Ovary (tissue), 9 donors: ENCODE data around the gene CAPN8. TPM values are rescaled to one million over a fixed set of nuclear protein-coding genes. Genes with fewer than 3 reads are reported as not detected.

ENCODE experiments used
- DNase-seq, 5 donors: peaks; one replicate each; pipeline ENCODE4 v3.0.0-alpha.2; 2019 to 2020
- H3K27ac ChIP-seq, 2 donors: fragments of 200-600 bp; one replicate each; pipeline versions ENCODE4 v1.5.1 to v1.8.0; 2019 to 2022
- H3K27me3 ChIP-seq: fragments of 200-600 bp; one replicate; pipeline ENCODE4 v1.8.0; 2022
- H3K36me3 ChIP-seq: fragments of 200-600 bp; sonication (generic); one replicate; pipeline ENCODE4 v1.5.1; 2019
- H3K4me1 ChIP-seq: one replicate; pipeline ENCODE4 v1.8.1; 2013; ENCODE audit warnings: mild to moderate bottlenecking, moderate library complexity; ENCODE audit not compliant: insufficient read depth
- H3K4me3 ChIP-seq: fragments of 200-600 bp; sonication (generic); one replicate; pipeline ENCODE4 v1.5.1; 2017
- H3K9me3 ChIP-seq, 2 donors: fragments of 200-600 bp in 1 of 2; sonication (generic) in 1 of 2; one replicate each; pipeline versions ENCODE4 v1.5.1 to v1.8.1; 2013 to 2019; ENCODE audit warnings: mild to moderate bottlenecking in 1 of 2, moderate library complexity in 1 of 2
- EP300 ChIP-seq: sonication (generic); formaldehyde crosslinking; IDR thresholded peaks from one replicate; pipeline ENCODE4 v1.6.1; 2017; ENCODE audit warnings: antibody characterized with exemption
- POLR2A ChIP-seq: fragments of 450-650 bp; IDR thresholded peaks from one replicate; pipeline ENCODE4 v1.6.1; 2017; ENCODE audit warnings: antibody characterized with exemption, mild to moderate bottlenecking, moderate library complexity
- WGBS, 3 donors: extraction: QIAGEN DNeasy Blood & Tissue Kit in 1 of 3; methylation state at CpG; one replicate each; pipeline versions ENCODE4 v1.1.5 to v1.1.7; 2013 to 2017; 5-methylcytosine and 5-hydroxymethylcytosine counted together
- intact Hi-C, 4 donors: fragments of 100-400 bp; cut with DNase I; formaldehyde crosslinking; loops; one replicate each; pipeline versions ENCODE4 v1.11.0 to v1.15.1; 2022 to 2023
- polyA plus RNA-seq, 2 donors: library from polyadenylated mRNA; stranded (reverse); fragments of 200-250 nt in 1 of 2; fragments of 350-450 nt in 1 of 2; fragmentation: Illumina TruSeq in 1 of 2; extraction: RNeasy Lipid Tissue Mini Kit (QIAGEN cat#74804) in 1 of 2; gene quantifications; one replicate each; pipeline ENCODE4 v1.2.3, GENCODE V29; 2013 to 2014
- total RNA-seq, 7 donors: library from RNA; depleted of rRNA in 2 of 7; stranded (reverse); fragments of >200 nt in 2 of 7; fragmentation: NEBNext Ultra II Directional in 3 of 7; extraction: Animal tissue kit (Norgen Biotek cat#: 25700) in 3 of 7; gene quantifications; one replicate each; pipeline versions ENCODE4 v1.1.0 to v1.2.4, GENCODE V29; 2016 to 2023
- TF ChIP-seq, protein P1 (sequence below), 3 donors: fragments of 450-650 bp in 2 of 3; fragments of 200-600 bp in 1 of 3; IDR thresholded peaks; one replicate each; pipeline versions ENCODE4 v1.5.1 to v1.8.0; 2016 to 2022; ENCODE audit warnings: antibody characterized with exemption in 3 of 3, mild to moderate bottlenecking in 1 of 3
- donor health status: DM: no; HTN: no; CAD: no; lungs with moderate emphysema.
- donor health status: DM: no; HTN: no; CAD: no.
- donor health status: Bipolar disorder and iron deficiency.
- donor health status: DM: yes; HTN: yes; CAD: no.
- donor health status: DM: no; HTN: no; CAD: no.
- donor health status: DM: yes; HTN: yes; CAD: no.

Gene CAPN8
- total and polyA plus RNA-seq, 9 donors: 0.10 to 4.4 (median 0.88) TPM; not detected in 2

GRCh38 chr1:223641523-223642039 is 23.9 kb downstream of the CAPN8 start:
- TF ChIP-seq, protein P1, sequence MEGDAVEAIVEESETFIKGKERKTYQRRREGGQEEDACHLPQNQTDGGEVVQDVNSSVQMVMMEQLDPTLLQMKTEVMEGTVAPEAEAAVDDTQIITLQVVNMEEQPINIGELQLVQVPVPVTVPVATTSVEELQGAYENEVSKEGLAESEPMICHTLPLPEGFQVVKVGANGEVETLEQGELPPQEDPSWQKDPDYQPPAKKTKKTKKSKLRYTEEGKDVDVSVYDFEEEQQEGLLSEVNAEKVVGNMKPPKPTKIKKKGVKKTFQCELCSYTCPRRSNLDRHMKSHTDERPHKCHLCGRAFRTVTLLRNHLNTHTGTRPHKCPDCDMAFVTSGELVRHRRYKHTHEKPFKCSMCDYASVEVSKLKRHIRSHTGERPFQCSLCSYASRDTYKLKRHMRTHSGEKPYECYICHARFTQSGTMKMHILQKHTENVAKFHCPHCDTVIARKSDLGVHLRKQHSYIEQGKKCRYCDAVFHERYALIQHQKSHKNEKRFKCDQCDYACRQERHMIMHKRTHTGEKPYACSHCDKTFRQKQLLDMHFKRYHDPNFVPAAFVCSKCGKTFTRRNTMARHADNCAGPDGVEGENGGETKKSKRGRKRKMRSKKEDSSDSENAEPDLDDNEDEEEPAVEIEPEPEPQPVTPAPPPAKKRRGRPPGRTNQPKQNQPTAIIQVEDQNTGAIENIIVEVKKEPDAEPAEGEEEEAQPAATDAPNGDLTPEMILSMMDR (IDR thresholded peaks at IDR 0.05): no peak
- no peak for TF ChIP-seq POLR2A
- TF ChIP-seq EP300: no peak
- H3K27ac ChIP-seq: no peak overlapping the region
- H3K4me3 ChIP-seq: no peak overlapping the region
- 67 to 71% (median 69%) methylated on average over 7 of the region's 7 CpGs for WGBS, 3 donors
- H3K36me3 ChIP-seq: no peaks in the 10 kb centered on the region
- no peaks in the 10 kb centered on the region for H3K27me3 ChIP-seq
- intact Hi-C loops: no loop called here
- no peaks in the 10 kb centered on the region for H3K4me1 ChIP-seq
- H3K9me3 ChIP-seq: no peaks in the 10 kb centered on the region
- no peak for DNase-seq

DNA sequence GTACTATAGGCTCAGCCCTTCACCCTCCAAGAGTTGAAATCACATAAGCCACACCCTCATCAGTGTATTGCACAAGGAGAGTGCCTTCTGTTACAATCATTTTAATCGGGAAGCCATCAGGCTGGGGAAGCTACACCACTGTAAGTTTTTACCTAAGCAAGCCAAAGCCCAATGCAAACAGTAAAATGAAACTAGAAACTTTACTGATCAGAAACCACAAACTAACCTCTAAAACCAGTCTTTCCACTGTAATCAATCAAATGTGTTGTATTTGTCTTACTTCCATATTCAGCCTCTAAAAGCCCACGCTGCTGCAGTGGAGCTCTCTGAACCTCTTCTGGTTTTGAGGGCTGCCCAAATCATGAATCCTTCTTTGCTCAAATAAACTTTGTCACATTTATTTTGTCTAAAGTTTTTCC is 26.2 kb downstream of the CAPN8 start:
- no peak overlapping the region for H3K4me3 ChIP-seq
- TF ChIP-seq POLR2A (no peak), EP300 (no peak)
- TF ChIP-seq, protein P1 (IDR thresholded peaks at IDR 0.05): no peak
- H3K27me3 ChIP-seq: no peaks in the 10 kb centered on the region
- intact Hi-C loops: no loop called here
- no peaks in the 10 kb centered on the region for H3K4me1 ChIP-seq
- no peak overlapping the region for H3K27ac ChIP-seq
- no peaks in the 10 kb centered on the region for H3K9me3 ChIP-seq
- H3K36me3 ChIP-seq: no peaks in the 10 kb centered on the region
- DNase-seq: no peak
- 73 to 86% (median 84%) methylated on average over 2 of the region's 2 CpGs for WGBS, 3 donors

DNA sequence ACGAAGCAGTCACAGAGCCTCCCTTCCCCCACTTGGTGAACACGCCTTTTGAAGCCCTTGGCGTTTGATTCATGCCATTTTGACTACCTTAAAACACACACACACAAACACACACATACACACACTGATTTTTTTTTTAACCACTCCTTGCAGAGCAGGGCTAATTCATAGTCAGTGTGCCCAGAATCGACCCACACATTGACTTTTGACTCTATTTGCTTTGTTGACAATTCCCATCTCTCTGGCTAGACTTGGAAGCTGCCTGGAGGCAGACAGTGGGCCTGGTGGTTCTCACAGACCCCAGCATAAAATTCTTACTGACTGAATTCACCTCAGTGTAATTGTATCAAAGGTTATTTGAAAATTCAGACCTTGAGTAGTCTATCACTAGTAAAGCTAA is 30.3 kb downstream of the CAPN8 start:
- H3K4me3 ChIP-seq: no peak overlapping the region
- H3K9me3 ChIP-seq: no peaks in the 10 kb centered on the region
- intact Hi-C loops: no loop called here
- no peaks in the 10 kb centered on the region for H3K36me3 ChIP-seq
- H3K27ac ChIP-seq: no peak overlapping the region
- no peaks in the 10 kb centered on the region for H3K27me3 ChIP-seq
- no peak for DNase-seq
- WGBS, 3 donors: 69 to 81% (median 70%) methylated on average over 4 of the region's 4 CpGs
- no peak for TF ChIP-seq EP300
- TF ChIP-seq, protein P1 (IDR thresholded peaks at IDR 0.05): no peak
- TF ChIP-seq POLR2A: no peak
- peaks cover 4% of the 10 kb centered on the region for H3K4me1 ChIP-seq

GRCh38 chr1:223634423-223634822 is 31.1 kb downstream of the CAPN8 start:
- Histone ChIP-seq H3K27me3 (no peaks in the 10 kb centered on the region), H3K4me3 (no peak overlapping the region), H3K9me3 (no peaks in the 10 kb centered on the region), H3K4me1 (peaks cover 4% of the 10 kb centered on the region), H3K36me3 (no peaks in the 10 kb centered on the region), H3K27ac (no peak overlapping the region)
- WGBS, 3 donors: 76 to 86% (median 79%) methylated on average over 4 of the region's 4 CpGs
- DNase-seq: no peak
- TF ChIP-seq EP300 (no peak), POLR2A (no peak)
- TF ChIP-seq, protein P1 (IDR thresholded peaks at IDR 0.05): no peak
- intact Hi-C loops: no loop called here
